HCEC 1CT (cell line): ENCODE measurements around the gene KIF1B.
"Not testable (repeated sequence)": the region's sequence is repeated elsewhere in the genome, so short reads cannot be mapped to it uniquely, and the experiment has no call there.

Source experiments
- DNase-seq: peaks from one replicate; pipeline ENCODE4 v3.0.0-alpha.2; 2017

KIF1B gene

GRCh38 chr1:10236405-10237156 lies 26.2 kb downstream of the KIF1B start:
- DNase-seq, result no peak

- DNase-seq, result no peak
These were observed 26.8 kb downstream of the KIF1B start for GRCh38 chr1:10237157-10237539.

- DNase-seq, result no peak
These were observed 31.8 kb downstream of the KIF1B start for GRCh38 chr1:10242135-10242534.

GRCh38 chr1:10242811-10243210 lies 32.4 kb downstream of the KIF1B start:
- no peak for DNase-seq

GRCh38 chr1:10245674-10246073 lies 35.3 kb downstream of the KIF1B start:
- DNase-seq, result no peak

GRCh38 chr1:10249808-10250457 lies 39.6 kb downstream of the KIF1B start:
- DNase-seq, result no peak

- no peak for DNase-seq
These were observed 40.3 kb downstream of the KIF1B start for GRCh38 chr1:10250663-10251062.

GRCh38 chr1:10251325-10252108 lies 41.1 kb downstream of the KIF1B start:
- DNase-seq, result peak; percentile 79

- DNase-seq, result peak; percentile 74
These were observed 42.1 kb downstream of the KIF1B start for GRCh38 chr1:10252508-10252907.

GRCh38 chr1:10253149-10253548 lies 42.8 kb downstream of the KIF1B start:
- no peak for DNase-seq

GRCh38 chr1:10253755-10254154 lies 43.4 kb downstream of the KIF1B start:
- DNase-seq, result peak; percentile 68

GRCh38 chr1:10257851-10258250 lies 47.5 kb downstream of the KIF1B start:
- no peak for DNase-seq

GRCh38 chr1:10259547-10259946 lies 49.2 kb downstream of the KIF1B start:
- not testable (repeated sequence) for DNase-seq

GRCh38 chr1:10263450-10264082 lies 53.2 kb downstream of the KIF1B start:
- no peak for DNase-seq

- DNase-seq, result no peak
These were observed 54.7 kb downstream of the KIF1B start for GRCh38 chr1:10265027-10265426.

GRCh38 chr1:10265900-10266299 lies 55.5 kb downstream of the KIF1B start:
- DNase-seq, result no peak

GRCh38 chr1:10267319-10267718 lies 56.9 kb downstream of the KIF1B start:
- DNase-seq, result no peak

GRCh38 chr1:10267921-10268320 lies 57.6 kb downstream of the KIF1B start:
- DNase-seq, result no peak

- DNase-seq, result no peak
These were observed 60.7 kb downstream of the KIF1B start for GRCh38 chr1:10271090-10271489.

GRCh38 chr1:10271869-10272268 lies 61.5 kb downstream of the KIF1B start:
- DNase-seq, result no peak

GRCh38 chr1:10272274-10272673 lies 61.9 kb downstream of the KIF1B start:
- DNase-seq, result no peak

- DNase-seq, result no peak
These were observed 68.5 kb downstream of the KIF1B start for GRCh38 chr1:10278880-10279279.
